GM18858 (cell line): ENCODE measurements around the gene CNTNAP2.
A peak's percentile ranks its signal among the peaks of the same experiment; 100 is the strongest.
"Not testable (repeated sequence)": the region's sequence is repeated elsewhere in the genome, so short reads cannot be mapped to it uniquely, and the experiment has no call there.

ENCODE experiments used
- ATAC-seq: cut with Tn5 transposase; IDR thresholded peaks from one replicate; pipeline ENCODE4 v1.9.1; 2021; ENCODE audit not compliant: unreplicated experiment

CNTNAP2 gene

DNA sequence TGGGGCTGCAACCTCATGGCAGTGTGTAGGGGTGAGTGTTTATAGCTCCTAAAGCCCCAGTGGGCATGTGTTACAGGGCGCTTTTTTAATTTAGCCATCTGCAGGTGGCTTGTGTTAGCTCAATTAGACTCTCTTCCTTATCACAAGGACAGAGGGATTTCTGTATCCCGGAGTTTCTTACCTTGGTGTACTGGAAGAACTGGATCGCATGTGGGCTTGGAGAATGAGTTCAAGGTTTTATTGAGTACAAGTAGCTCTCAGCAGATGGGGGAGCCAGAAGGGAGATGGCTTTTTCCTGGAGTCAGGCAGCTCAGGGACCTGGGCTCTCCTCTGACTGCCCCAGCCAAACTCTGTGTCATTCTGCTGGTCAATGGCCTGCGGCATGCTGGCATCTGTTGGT lies 2320.4 kb downstream of the CNTNAP2 start:
- ATAC-seq = no peak

DNA sequence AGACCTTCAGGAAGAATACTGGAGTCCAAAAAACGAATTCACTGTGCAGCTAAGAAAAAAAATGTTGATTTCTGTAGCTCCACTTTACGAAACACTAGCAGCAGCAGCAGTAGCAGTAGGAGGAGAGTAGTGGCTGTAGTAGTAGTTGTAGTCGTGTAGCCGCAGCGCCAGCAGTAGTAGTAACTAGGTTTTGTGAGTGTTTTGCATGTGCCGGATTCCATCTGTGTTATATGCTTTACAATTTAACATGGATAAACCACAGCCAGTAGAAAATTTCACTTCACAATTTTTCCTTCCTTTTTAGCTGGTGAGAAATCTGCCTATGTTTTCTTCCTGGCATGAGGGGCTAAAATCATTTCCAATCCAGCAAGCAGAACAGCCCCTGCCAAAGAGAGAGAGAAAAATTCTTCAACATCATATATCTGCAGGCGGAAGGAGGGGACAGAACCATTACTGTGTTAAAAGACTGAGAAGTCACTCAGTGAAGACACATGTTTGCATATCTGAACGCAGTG lies 2325.6 kb downstream of the CNTNAP2 start:
- no peak for ATAC-seq

DNA sequence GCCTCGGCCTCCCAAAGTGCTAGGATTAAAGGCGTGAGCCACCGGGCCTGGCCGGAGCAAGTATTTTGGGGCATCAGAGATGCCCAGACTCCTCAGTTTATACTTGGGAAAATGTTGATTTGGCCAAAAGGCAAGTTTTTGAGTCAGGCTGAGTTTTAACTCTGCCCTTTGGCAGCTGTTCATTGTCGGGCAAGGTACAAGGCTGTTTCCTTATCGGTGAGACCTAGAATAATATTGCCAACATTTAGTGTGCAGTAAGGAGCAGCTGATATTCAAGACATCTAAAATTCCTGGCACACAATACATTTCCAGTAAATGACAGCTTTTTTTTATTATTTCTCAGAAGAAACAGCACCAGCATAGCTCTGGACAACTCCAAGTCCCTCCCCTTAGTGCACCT lies 2326.3 kb downstream of the CNTNAP2 start:
- no peak for ATAC-seq

DNA sequence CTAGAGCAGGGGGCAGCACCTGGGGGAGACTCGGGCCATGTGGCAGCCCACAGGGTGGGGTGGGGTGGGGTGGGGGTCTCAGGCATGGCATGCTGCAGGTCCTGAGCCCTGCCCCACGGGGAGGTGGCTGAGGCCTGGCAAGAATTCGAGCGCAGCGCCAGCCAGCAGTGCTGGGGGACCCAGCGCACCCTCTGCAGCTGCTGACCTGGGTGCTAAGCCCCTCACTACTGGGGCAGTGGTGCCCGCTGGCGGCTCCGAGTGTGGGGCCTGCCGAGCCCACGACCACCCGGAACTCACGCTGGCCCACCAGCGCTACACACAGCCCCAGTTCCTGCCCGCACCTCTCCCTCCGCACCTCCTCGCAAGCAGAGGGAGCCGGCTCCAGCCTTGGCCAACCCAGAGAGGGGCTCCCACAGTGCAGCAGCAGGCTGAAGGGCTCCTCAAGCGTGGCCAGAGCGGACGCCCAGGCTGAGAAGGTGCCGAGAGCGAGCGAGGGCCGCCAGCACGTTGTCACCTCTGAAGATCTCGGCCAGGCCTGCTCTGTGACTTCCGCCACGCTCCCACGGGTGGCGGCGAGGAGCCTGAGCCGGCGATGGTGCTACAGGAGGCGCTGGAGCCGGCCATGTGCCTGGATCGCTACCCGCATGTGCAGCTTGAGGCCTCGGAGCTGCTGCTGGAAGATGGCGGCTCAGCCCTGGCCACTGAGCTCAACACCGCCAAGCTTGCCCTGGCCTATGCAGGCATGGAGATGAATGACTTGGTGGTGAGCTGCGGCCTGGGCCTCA lies 2328.9 kb downstream of the CNTNAP2 start:
- no peak for ATAC-seq

DNA sequence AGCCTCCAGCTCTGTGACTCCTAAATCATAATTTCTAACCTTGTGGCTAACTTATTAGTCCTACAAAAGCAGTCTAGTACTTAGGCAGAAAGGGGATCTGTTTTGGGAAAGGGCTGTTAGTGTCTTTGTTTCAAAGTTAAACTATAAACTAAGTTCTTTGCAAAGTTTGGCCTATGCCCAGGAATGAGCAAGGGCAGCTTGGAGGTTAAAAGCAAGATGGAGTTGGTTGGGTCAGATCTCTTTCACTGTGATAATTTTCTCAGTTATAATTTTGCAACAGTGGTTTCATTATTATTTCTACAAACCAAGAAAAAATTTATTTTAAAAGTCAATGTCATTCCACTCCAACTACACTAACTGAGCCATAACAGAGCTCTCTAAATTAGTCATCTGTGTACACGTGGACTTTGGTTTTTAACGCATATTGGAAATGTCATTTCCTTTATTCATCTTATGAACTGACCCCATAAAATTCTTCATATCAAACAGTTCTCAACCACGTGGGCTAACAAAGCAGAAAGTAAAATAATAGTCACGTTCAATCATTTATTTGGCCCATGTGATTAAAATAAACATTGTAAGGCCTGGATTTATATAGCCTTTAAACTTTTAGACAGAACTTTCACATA lies 2330.7 kb downstream of the CNTNAP2 start:
- peak; percentile 96 for ATAC-seq

DNA sequence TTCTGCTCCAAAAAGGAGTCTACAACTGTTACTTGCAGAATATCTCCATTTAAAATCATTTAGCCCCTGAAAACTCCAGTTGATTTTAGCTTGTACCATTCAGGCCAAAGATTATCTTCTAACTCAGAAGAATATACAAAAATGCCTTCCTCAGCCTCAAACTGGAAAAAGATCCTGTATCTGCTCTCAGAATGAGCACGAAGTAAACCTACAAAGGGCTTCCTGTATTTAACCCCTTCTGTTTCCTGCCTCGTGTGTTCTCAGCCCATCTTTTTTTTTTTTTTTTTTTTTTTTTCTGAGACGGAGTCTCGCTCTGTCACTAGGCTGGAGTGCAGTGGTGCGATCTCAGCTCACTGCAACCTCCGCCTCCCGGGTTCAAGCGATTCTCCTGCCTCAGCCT lies 2334.9 kb downstream of the CNTNAP2 start:
- not testable (repeated sequence) for ATAC-seq

DNA sequence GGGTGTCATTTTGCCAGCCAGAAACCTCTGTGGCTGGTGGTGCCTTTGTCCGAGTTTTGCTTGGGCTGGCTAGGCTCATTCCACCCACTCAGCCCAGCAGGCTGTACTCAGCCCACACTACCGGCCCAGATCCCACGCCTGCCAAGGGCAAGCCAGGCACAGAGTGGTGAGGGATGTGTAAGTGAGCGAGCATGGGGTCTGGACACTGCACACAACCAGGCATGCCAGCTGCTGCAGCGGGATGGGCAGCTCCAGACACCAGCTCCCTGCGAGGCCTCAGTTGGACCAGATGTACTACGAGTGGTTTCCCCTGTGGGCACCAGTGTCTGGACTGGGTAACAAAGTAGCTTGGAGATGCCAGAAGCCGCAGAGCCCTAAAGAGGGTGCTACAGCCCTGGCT lies 2339.8 kb downstream of the CNTNAP2 start:
- ATAC-seq = no peak

DNA sequence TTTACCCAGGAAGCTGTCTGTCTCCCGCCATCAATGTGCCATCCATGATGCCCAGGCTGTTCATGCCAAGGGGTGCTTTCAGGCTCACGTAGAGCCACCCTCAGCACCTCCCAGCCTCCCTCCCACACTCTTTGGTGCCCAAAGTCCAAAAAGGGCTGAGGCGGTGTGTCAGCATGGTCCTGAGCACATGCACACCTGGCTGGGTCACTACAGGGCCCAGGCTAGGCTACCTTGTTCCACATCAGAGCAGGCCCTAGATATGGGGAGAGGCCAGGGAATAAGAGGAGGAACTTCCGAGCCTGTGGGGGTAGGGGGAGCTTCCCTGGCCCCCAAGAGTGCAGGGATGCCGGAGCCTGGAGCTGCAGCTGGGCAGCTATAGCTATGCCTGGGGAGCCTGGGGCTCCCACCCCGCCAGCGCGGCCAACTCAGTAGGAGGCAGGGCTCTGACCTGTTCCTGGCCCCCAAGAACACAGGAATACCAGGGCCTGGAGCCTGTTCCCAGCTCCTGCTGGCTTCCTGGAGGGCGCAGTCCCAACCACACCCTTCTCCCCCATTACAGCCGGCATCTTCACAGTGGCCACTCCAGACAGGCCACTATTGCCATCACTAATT lies 2340.8 kb downstream of the CNTNAP2 start:
- ATAC-seq = no peak

DNA sequence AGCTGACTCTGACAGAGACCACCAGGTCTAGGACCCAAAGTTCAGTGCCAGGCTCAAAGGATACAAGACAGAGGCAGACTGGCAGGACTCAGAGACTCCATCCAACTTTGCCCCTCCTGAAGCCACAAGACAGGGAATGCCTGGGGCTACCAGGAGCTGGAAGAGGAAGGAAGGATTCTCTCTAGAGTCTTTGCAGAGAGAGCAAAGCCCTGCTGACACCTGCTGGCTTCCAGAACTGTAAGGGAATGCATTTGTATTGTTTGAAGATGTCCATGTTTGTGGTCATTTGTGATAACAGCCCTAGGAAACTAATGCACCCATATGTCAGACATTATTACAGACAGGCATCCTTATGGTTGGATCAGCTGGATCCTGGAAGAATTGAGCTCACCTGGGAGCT lies 2341.7 kb downstream of the CNTNAP2 start:
- ATAC-seq = no peak

DNA sequence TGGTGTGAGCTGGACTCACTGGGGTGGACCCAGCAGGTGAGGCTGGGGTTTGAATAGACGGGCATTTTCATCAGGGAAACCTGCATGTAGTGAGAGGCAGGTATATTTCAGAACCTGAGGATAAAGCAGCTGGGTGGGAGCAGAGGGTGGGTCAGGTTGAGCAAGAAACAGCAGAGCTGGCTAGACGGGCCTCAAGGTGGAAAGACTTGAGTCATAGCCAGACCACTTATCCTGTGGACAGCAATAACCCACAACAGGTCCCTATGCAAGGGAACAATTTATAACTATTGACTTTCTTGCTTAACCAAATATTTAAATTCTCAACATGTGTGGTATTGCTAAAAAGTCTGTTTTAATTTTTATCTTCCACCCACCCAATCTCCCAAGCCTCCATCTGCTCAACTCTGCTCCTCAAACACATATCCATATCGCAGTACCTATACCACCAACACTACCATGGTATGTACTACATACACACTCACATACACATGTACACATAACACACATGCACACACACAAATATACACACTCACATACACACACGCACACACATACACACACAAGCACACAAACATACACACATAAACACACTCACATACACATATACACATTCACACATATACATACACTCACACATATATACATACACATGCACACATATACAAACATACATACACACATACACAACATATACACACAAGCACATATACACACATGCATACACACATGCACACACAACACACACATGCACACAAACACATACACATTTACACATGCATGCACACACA lies 2345.0 kb downstream of the CNTNAP2 start:
- no peak for ATAC-seq

DNA sequence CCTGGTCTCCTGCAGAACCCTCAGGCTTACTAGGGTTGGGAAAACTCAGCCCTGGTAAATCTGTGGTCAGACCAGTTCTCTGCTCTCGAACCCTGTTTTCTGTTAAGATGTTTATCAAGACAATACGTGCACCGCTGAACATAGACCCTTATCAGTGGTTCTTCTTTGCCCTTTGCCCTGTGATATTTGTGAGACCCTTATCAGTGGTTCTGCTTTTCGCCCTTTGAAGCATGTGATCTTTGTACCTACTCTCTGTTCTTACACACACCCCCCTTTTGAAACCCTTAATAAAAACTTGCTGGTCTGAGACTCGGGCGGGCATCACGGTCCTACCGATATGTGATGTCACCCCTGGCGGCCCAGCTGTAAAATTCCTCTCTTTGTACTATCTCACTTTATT lies 2346.2 kb downstream of the CNTNAP2 start:
- ATAC-seq = not testable (repeated sequence)

DNA sequence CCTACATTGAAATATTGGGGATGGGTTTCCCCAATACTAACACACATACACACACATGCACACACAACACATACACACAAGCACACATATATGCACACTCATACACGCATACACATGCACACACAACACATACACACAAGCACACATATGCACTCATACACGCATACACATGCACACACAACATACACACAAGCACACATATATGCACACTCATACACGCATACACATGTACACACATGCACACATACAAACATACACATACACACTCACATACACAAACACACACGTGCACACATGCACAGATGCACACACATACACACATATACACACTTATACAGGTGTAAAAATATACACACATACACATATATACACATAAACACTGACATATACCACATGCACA lies 2346.6 kb downstream of the CNTNAP2 start:
- no peak for ATAC-seq

DNA sequence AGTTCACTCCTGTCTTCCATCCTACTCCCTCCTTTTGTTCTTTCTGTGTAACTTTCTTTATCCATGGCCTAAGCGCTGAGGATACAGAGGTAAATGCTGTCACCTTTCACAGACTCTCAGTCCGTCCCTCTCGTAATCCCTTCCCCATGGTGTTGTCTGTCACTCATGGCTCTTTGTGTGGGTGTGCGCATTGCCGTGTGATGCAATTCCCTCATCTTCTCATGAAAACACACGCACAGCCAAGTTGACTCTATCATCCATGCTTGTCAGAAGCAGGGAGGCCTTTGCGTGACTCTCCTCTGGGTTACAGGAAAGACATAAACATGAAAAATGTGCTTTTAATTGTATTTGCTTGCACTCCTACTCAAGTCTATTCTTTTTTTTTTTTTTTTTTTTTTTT lies 2348.3 kb downstream of the CNTNAP2 start:
- no peak for ATAC-seq

DNA sequence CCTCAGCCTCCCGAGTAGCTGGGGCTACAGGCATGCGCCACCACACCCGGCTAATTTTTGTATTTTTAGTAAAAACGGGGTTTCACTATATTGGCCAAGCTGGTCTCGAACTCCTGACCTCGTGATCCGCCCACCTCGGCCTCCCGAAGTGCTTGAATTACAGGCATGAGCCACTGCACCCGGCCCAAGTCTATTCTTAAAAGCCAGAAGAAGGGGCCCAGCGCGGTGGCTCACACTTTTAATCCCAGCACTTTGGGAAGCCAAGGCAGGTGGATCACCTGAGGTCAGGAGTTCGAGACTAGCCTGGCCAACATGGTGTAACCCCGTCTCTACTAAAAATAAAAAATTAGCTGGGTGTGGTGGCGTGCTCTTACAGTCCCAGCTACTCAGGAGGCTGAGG lies 2348.8 kb downstream of the CNTNAP2 start:
- not testable (repeated sequence) for ATAC-seq

DNA sequence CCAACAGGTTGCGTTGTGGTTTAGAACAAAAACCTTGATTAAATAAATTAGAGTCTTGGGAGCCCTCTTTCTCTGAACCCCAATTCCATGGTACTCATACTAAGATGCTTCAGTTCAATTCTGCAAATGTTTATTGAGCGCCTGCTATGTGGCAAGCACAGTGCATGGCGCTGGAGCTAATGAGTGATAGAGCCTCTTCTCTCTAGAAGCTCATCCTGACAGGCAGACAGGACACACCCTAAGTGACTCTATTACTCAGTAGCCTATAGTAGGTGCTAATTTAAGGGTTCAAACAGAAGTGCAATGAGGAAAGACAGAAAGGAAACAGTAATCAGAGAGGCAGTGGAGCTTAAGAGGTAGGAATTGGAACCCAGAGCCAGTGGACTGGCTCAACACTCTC lies 2349.5 kb downstream of the CNTNAP2 start:
- no peak for ATAC-seq

DNA sequence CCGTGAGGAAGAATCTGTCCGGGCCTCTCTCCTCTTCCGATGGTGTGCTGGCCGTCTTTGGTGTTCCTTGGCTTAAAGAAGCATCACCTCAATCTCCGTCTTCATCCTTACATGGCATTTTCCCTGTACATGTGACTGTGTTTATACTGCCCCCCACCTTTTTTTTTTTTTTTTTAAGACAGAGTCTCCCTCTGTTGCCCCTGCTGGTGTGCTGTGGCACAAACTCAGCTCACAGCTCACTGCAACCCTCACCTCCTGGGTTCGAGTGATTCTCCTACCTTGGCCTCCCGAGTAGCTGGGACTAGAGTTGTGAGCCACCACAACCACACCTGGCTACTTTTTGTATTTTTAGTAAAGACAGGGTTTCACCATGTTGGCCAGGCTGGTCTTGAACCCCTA lies 2352.1 kb downstream of the CNTNAP2 start:
- ATAC-seq = no peak
